ENCODE results near the gene SP110.
"Not testable (repeated sequence)": the region's sequence is repeated elsewhere in the genome, so short reads cannot be mapped to it uniquely, and the experiment has no call there.

Gene SP110

DNA sequence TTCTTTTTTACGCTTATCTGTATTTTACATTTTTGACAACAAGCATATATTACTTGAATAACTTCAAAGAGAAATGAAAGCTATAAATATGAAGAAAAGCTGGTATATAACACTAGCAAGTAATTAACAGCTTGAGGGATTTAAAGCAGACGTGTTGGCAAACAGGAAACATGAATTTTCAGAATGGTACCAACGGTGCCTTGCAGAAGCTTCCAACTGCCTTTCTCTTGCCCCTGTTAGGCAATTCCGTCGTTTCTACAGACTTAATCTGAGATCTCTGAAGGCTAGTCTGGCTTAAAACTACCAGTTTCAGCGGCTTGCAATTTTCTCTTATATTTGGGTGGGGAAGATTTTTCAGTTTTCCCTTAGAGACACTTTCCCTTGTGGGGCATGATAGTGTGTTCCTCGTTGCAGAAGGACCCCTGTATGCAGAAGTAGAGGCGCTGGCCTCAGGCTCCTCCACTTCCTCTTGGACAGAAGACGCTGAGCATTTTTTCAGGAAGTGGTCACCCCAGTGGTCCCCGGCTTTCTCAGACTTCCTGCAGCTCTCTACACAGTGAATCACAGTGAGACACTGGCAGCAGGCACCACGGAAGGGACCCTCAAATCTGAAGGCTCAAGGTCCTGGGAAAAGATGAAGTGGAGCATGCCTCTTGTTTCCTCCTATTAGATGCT, 94.9 kb downstream of the SP110 start:
- no peak for DNase-seq (ENCODE audit: low read depth)

- DNase-seq (ENCODE audit: low read depth), result no peak
Measured at GRCh38 chr2:230124235-230124634, 95.5 kb downstream of the SP110 start.

DNA sequence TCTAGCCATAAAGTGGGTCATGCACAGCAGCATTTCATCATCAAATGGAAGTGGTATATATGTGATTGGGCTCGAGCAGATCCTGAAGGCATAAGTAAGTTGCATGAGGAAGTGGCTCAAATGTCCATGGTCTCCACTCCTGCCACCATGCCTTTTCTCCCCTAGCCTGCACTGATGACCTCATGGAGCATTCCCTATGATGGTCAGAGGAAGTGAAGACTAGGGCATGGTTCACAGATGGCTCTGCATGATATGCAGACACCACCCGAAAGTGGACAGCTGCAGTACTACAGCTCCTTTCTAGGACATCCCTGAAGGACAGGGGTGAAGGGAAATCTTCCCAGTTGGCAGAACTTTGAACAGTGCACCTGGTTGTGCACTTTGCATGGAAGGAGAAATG, 99.4 kb downstream of the SP110 start:
- DNase-seq (ENCODE audit: low read depth), result not testable (repeated sequence)

DNA sequence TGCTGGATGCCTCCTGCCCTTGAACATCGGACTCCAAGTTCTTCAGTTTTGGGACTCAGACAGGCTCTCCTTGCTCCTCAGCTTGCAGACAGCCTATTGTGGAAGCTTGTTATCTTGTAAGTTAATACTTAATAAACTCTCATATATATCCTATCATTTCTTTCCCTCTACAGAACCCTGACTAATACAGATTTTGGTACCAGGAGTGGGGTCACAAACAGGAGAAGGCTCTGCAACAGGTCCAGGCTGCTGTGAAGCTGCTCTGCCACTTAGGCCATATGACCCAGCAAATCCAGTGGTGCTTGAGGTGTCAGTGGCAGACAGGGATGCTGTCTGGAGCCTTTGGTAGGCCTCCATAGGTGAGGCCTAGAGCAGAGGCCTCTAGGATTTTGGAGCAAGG, 100.0 kb downstream of the SP110 start:
- not testable (repeated sequence) for DNase-seq (ENCODE audit: low read depth)

Data from activated T-helper 1 cell treated with Interleukin-2 at 50 U/mL for 16 hours (primary cell).